GM21619 (cell line): Measurements from ENCODE around the gene PTPRU.
A peak's percentile ranks its signal among the peaks of the same experiment; 100 is the strongest.
"Not testable (repeated sequence)": the region's sequence is repeated elsewhere in the genome, so short reads cannot be mapped to it uniquely, and the experiment has no call there.

Experiments
- ATAC-seq: cut with Tn5 transposase; IDR thresholded peaks from one replicate; pipeline ENCODE4 v1.9.1; 2021; ENCODE audit not compliant: unreplicated experiment

Gene PTPRU

GRCh38 chr1:29221296-29221695 lies 15.0 kb upstream of the PTPRU start:
- no peak for ATAC-seq

GRCh38 chr1:29222260-29222659 lies 14.1 kb upstream of the PTPRU start:
- not testable (repeated sequence) for ATAC-seq

GRCh38 chr1:29222686-29223085 lies 13.6 kb upstream of the PTPRU start:
- no peak for ATAC-seq

GRCh38 chr1:29223521-29223920 lies 12.8 kb upstream of the PTPRU start:
- ATAC-seq = no peak

- ATAC-seq = no peak
Observed at GRCh38 chr1:29224356-29224837, 11.9 kb upstream of the PTPRU start.

- ATAC-seq = no peak
Observed at GRCh38 chr1:29225361-29225760, 11.0 kb upstream of the PTPRU start.

- no peak for ATAC-seq
Observed at GRCh38 chr1:29227511-29227910, 8.8 kb upstream of the PTPRU start.

GRCh38 chr1:29230204-29230552 lies 6.1 kb upstream of the PTPRU start:
- ATAC-seq = no peak

GRCh38 chr1:29230553-29231378 lies 5.6 kb upstream of the PTPRU start, which contains the start of gene MECR:
MECR (minus strand) TSS chr1:29230934; CDS start chr1:29230906, 28 bp downstream.
- peak; percentile 92 for ATAC-seq

GRCh38 chr1:29232387-29232786 lies 3.9 kb upstream of the PTPRU start:
- ATAC-seq = no peak

GRCh38 chr1:29233693-29234092 lies 2.6 kb upstream of the PTPRU start:
- no peak for ATAC-seq

GRCh38 chr1:29234471-29234870 lies 1.9 kb upstream of the PTPRU start:
- no peak for ATAC-seq

- ATAC-seq = not testable (repeated sequence)
Observed at GRCh38 chr1:29234881-29235280, 1.4 kb upstream of the PTPRU start.

- ATAC-seq = no peak
Observed at GRCh38 chr1:29236712-29237128, 398 bp downstream of the PTPRU start.

GRCh38 chr1:29237129-29237821 lies 953 bp downstream of the PTPRU start:
- no peak for ATAC-seq

- ATAC-seq = no peak
Observed at GRCh38 chr1:29237852-29238619, 1.7 kb downstream of the PTPRU start.

GRCh38 chr1:29238620-29239002 lies 2.3 kb downstream of the PTPRU start:
- no peak for ATAC-seq

- no peak for ATAC-seq
Observed at GRCh38 chr1:29239142-29239541, 2.8 kb downstream of the PTPRU start.

GRCh38 chr1:29240400-29240837 lies 4.1 kb downstream of the PTPRU start:
- ATAC-seq = no peak

GRCh38 chr1:29240986-29241385 lies 4.7 kb downstream of the PTPRU start:
- no peak for ATAC-seq
